Esophagus squamous epithelium (tissue), 4 donors: ENCODE data around the gene LDLRAD4.

Experiments used
- POLR2A ChIP-seq, 4 donors: fragments of 450-650 bp; IDR thresholded peaks; one replicate each; pipeline ENCODE4 v1.6.1; 2017; ENCODE audit warnings: antibody characterized with exemption in 4 of 4, mild to moderate bottlenecking in 4 of 4, moderate library complexity in 3 of 4
- TF ChIP-seq, protein P1 (sequence below), 6 experiments: fragments of 450-650 bp in 4 of 6; fragments of 200-600 bp in 2 of 6; sonication (generic) in 2 of 6; IDR thresholded peaks; one replicate each; pipeline ENCODE4 v1.5.1; 2016 to 2019; ENCODE audit warnings: antibody characterized with exemption in 6 of 6, mild to moderate bottlenecking in 4 of 6, moderate library complexity in 4 of 6

DNA sequence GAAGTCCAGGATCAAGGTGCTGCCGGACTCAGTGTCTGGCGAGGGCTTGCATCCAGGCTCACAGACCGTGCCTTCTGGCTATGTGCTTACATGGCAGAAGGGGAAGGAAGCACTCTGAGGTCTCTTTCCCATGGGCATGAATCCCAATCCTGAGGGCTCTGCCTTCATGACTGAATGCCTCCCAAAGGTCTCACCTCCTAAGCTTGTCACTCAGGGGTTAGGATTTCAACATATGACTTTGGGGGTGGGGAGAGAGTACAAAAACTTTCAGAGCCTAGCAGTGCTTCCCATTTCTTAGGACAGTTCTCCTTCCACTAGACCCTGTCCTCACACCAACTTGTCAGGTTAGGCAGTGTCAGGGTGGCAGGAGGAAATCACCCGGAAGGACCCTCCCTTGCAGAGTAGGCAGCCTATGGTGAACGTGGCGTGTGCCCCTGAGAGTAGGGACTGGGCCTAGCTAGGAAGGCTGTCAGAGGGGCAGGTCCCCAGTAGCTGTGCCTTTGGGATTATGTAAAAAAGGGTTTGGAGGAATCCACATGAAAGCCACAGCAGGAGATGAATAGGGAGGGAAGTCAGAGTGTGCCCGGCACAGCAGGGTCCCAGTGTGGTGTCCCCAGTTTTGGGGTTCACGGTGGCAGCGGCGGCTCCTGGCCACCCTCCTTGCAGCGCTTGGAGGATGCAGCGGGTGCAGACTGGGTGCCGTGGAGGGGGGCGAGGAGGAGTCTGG lies 233.3 kb downstream of the LDLRAD4 start:
- TF ChIP-seq, protein P1, sequence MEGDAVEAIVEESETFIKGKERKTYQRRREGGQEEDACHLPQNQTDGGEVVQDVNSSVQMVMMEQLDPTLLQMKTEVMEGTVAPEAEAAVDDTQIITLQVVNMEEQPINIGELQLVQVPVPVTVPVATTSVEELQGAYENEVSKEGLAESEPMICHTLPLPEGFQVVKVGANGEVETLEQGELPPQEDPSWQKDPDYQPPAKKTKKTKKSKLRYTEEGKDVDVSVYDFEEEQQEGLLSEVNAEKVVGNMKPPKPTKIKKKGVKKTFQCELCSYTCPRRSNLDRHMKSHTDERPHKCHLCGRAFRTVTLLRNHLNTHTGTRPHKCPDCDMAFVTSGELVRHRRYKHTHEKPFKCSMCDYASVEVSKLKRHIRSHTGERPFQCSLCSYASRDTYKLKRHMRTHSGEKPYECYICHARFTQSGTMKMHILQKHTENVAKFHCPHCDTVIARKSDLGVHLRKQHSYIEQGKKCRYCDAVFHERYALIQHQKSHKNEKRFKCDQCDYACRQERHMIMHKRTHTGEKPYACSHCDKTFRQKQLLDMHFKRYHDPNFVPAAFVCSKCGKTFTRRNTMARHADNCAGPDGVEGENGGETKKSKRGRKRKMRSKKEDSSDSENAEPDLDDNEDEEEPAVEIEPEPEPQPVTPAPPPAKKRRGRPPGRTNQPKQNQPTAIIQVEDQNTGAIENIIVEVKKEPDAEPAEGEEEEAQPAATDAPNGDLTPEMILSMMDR (IDR thresholded peaks at IDR 0.05) = no peak
- TF ChIP-seq POLR2A (IDR thresholded peaks at IDR 0.05) = no peak
